Subcutaneous adipose tissue (tissue), 4 donors: ENCODE measurements around the gene TACC3. TPM values are rescaled to one million over a fixed set of nuclear protein-coding genes. Genes with fewer than 3 reads are reported as not detected.

Experiments
- total RNA-seq, 4 donors: library from RNA; depleted of rRNA; stranded (reverse); fragments of >200 nt; gene quantifications; one replicate each; pipeline ENCODE4 v1.1.0, GENCODE V29; 2016
- TF ChIP-seq, protein P1 (sequence below): fragments of 450-650 bp; IDR thresholded peaks from one replicate; pipeline ENCODE4 v1.5.1; 2016; ENCODE audit warnings: low read depth, mild to moderate bottlenecking, control low read depth, antibody characterized with exemption, moderate library complexity

TACC3 gene
- total RNA-seq, 4 donors from 2014 or later, result 3.9 to 18.1 (median 15.4) TPM

GRCh38 chr4:1776521-1777161 is 55.3 kb downstream of the TACC3 start:
- TF ChIP-seq, protein P1, sequence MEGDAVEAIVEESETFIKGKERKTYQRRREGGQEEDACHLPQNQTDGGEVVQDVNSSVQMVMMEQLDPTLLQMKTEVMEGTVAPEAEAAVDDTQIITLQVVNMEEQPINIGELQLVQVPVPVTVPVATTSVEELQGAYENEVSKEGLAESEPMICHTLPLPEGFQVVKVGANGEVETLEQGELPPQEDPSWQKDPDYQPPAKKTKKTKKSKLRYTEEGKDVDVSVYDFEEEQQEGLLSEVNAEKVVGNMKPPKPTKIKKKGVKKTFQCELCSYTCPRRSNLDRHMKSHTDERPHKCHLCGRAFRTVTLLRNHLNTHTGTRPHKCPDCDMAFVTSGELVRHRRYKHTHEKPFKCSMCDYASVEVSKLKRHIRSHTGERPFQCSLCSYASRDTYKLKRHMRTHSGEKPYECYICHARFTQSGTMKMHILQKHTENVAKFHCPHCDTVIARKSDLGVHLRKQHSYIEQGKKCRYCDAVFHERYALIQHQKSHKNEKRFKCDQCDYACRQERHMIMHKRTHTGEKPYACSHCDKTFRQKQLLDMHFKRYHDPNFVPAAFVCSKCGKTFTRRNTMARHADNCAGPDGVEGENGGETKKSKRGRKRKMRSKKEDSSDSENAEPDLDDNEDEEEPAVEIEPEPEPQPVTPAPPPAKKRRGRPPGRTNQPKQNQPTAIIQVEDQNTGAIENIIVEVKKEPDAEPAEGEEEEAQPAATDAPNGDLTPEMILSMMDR, result no peak

DNA sequence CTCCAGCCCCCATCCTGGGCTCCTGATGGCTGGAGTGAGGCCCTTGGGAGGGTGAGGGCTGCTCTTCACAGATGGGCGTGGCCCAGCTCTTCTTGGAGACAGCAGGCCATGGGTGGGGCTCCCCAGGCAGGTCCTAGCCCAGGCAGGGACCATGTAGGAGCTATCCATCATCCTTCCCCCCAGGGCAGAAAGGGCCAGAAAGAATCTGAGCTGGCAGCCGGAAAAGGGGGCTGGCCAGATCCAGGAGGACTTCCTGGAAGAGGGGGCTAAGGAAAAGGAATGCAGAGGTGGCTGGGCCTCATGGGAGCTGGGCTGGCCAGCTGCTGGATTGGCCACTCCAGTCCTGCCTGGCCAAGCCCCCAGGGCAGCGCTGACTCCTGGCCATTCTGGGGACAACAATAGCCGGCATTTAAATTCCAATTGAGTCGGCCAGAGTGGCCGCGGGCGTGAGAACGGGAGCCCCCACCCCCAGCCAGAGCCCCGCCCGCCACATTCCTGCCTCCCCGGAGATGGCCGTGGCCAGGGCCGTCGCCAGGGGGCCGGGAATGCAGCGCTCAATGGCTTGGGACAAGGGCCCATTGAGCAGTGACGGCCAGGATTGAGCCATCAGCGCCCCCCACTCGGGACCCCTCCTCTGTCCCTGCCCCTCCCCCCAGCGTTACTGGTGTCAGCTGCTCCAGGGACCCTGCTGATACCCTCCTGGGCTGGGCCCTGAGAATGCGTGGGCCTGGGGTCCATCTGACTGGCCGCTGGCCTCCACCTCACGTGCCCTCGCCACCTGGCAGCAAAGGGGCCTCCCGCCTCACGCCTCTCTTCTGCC is 56.7 kb downstream of the TACC3 start:
- TF ChIP-seq, protein P1, result no peak

- TF ChIP-seq, protein P1, result no peak
Observed at GRCh38 chr4:1778642-1779392, 57.5 kb downstream of the TACC3 start.

GRCh38 chr4:1779588-1780382 is 58.5 kb downstream of the TACC3 start:
- TF ChIP-seq, protein P1, result no peak

GRCh38 chr4:1780435-1780834 is 59.1 kb downstream of the TACC3 start:
- TF ChIP-seq, protein P1, result no peak

DNA sequence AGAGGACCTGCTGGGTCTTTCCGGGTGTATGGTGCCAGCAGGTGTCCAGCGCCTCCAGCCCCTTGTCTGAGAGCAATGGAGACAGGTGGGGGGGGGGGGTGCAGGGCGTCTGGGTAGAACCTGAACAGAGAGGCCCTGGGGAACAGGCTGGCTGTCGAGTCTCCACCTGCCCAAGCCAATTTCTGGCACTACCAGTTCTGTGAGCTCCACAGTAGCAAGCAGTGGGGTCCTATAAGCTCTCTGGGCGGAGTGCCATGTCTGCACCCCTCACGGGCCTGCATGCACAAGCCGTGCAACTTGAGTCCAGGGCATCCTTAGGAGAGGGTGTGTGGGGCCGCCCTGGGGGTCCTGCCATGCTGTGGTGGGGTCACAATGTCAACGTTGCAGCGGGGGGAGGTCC is 61.7 kb downstream of the TACC3 start:
- TF ChIP-seq, protein P1, result no peak
